K562 (cell line): ENCODE measurements around the gene ABHD16B. TPM values are rescaled to one million over a fixed set of nuclear protein-coding genes. Genes with fewer than 3 reads are reported as not detected.
A peak's percentile ranks its signal among the peaks of the same experiment; 100 is the strongest.

Source experiments
- ATAC-seq: fragments of 200-7000 bp; cut with Tn5 transposase; 3 replicates; pipeline ENCODE4 v1.9.1; 2020; ENCODE audit warnings: moderate library complexity
- BruUV-seq: library from RNA; stranded (reverse); fragments of 400-500 nt; replicated peaks from 2 replicates; lab custom pipeline; 2021; lab: Mats Ljungman, UMichigan
- CTCF ChIA-PET: fragments of 300-600 bp; formaldehyde crosslinking; extraction: SDS; loops from one replicate; lab custom pipeline; 2021; ENCODE audit warnings: low intra/inter-chr PET ratio; lab: Yijun Ruan, JAX
- POLR2A ChIA-PET: fragments of 300-600, 350-650 bp; sonication (Branson Sonifier 250); formaldehyde crosslinking; extraction: SDS; loops from one replicate; lab custom pipeline; 2021; ENCODE audit warnings: antibody characterized with exemption, inconsistent platforms; lab: Yijun Ruan, JAX
- DNase-seq, 4 experiments: peaks; one replicate each; pipeline versions ENCODE4 v3.0.0 to v3.0.0-alpha.2; 2011 to 2018; ENCODE audit warnings: low spot score in 3 of 4, mixed read lengths in 3 of 4; ENCODE audit errors: extremely low read depth in 1 of 4
- FAIRE-seq: peaks from 2 replicates; lab custom pipeline; 2011; peaks lifted over from hg19 to GRCh38; lab: Jason Lieb, UNC
- H2AFZ ChIP-seq: 2 replicates; pipeline ENCODE4 v1.6.0; 2011; ENCODE audit warnings: low read depth, low read length, control low read depth, inconsistent platforms
- H3K27ac ChIP-seq: fragments of 200-600 bp; 3 replicates; pipeline ENCODE4 v1.8.0; 2011; ENCODE audit warnings: low read depth, mild to moderate bottlenecking, control low read depth, inconsistent platforms, low read length, moderate library complexity, mixed read lengths; ENCODE audit errors: extremely low read depth
- H3K27me3 ChIP-seq, 2 experiments: fragments of 300-600 bp in 1 of 2; 2 replicates in 1 of 2; 3 replicates in 1 of 2; pipeline versions ENCODE4 v1.6.0 to v1.8.0; 2011; ENCODE audit warnings: inconsistent platforms in 2 of 2, low read length in 2 of 2, mild to moderate bottlenecking in 1 of 2, mixed read lengths in 1 of 2, moderate library complexity in 1 of 2; ENCODE audit not compliant: control insufficient read depth in 2 of 2, insufficient read depth in 2 of 2
- H3K36me3 ChIP-seq: fragments of 300-600 bp; 3 replicates; pipeline ENCODE4 v1.8.0; 2011; ENCODE audit warnings: mild to moderate bottlenecking, low read length, inconsistent platforms; ENCODE audit not compliant: control insufficient read depth, insufficient read depth
- H3K4me1 ChIP-seq, 2 experiments: fragments of 200-600 bp in 1 of 2; replicated peaks in 1 of 2; 2 replicates in 1 of 2; 3 replicates in 1 of 2; pipeline versions ENCODE4 v1.5.1 to v1.8.0; 2011; ENCODE audit warnings: inconsistent platforms in 2 of 2, low read length in 2 of 2, mild to moderate bottlenecking in 1 of 2, mixed read lengths in 1 of 2, moderate library complexity in 1 of 2; ENCODE audit not compliant: control insufficient read depth in 2 of 2, insufficient read depth in 2 of 2
- H3K4me2 ChIP-seq: 2 replicates; pipeline ENCODE4 v1.6.1; 2011; ENCODE audit warnings: low read length, control low read depth, inconsistent platforms, mixed read lengths; ENCODE audit not compliant: insufficient read depth
- H3K4me3 ChIP-seq: fragments of 200-600 bp; sonication (generic), shearing (Covaris generic); 2 replicates; pipeline ENCODE4 v1.5.1; 2016; ENCODE audit warnings: control low read depth, inconsistent platforms
- H3K79me2 ChIP-seq: fragments of 200-600 bp; 3 replicates; pipeline ENCODE4 v1.8.0; 2011; ENCODE audit warnings: low read length, inconsistent platforms; ENCODE audit not compliant: control insufficient read depth, insufficient read depth
- H3K9ac ChIP-seq, 2 experiments: 2 replicates each; pipeline versions ENCODE4 v1.6.0 to v1.6.1; 2011; ENCODE audit warnings: low read depth in 2 of 2, low read length in 2 of 2, control low read depth in 1 of 2, inconsistent platforms in 1 of 2, mild to moderate bottlenecking in 1 of 2, mixed read lengths in 1 of 2; ENCODE audit not compliant: insufficient read depth in 1 of 2
- H3K9me1 ChIP-seq: one replicate; pipeline ENCODE4 v1.6.0; 2011; ENCODE audit warnings: inconsistent platforms, mild to moderate bottlenecking, low read length, moderate library complexity; ENCODE audit not compliant: control insufficient read depth, insufficient read depth
- H3K9me3 ChIP-seq: replicated peaks from 2 replicates; pipeline ENCODE4 v1.5.1; 2011; ENCODE audit warnings: low read depth, low read length, inconsistent platforms; ENCODE audit not compliant: control insufficient read depth, insufficient read depth
- H4K20me1 ChIP-seq: replicated peaks from 2 replicates; pipeline ENCODE4 v1.6.1; 2011; ENCODE audit warnings: low read length, inconsistent platforms, mixed read lengths; ENCODE audit not compliant: control insufficient read depth, insufficient read depth
- POLR2A ChIP-seq: fragments of 450-650 bp; conservative IDR thresholded peaks from 2 replicates; pipeline ENCODE4 v1.6.1; 2016
- POLR2G ChIP-seq: fragments of 200-400 bp; formaldehyde crosslinking; IDR thresholded peaks from 2 replicates; pipeline ENCODE4 v1.6.1; 2017; ENCODE audit warnings: low read depth, mild to moderate bottlenecking, antibody characterized with exemption, low read length, moderate library complexity
- SIN3A ChIP-seq, 2 experiments: fragments of 150-350 bp in 1 of 2; IDR thresholded peaks; 2 replicates each; pipeline ENCODE4 v1.6.1; 2011 to 2016; ENCODE audit warnings: borderline replicate concordance in 2 of 2, low read depth in 2 of 2, low read length in 2 of 2, mild to moderate bottlenecking in 2 of 2, moderate library complexity in 2 of 2; ENCODE audit not compliant: control insufficient read depth in 1 of 2
- WGBS: fragments of 100-300 bp; shearing (Covaris generic); methylation state at CpG from one replicate; pipeline ENCODE4 v1.1.6; 2016; ENCODE audit warnings: low coverage, mixed read lengths; ENCODE audit not compliant: insufficient coverage; ENCODE audit errors: missing lambda C conversion rate; 5-methylcytosine and 5-hydroxymethylcytosine counted together
- in situ Hi-C: fragments of 300-500 bp; cut with MboI; formaldehyde crosslinking; loops from 4 replicates; pipeline ENCODE4 v1.15.0; 2018; ENCODE audit warnings: inconsistent platforms, mixed read lengths
- intact Hi-C: fragments of 100-400 bp; cut with micrococcal nuclease; formaldehyde crosslinking; loops from 2 replicates; pipeline ENCODE4 v1.14.2; 2022
- polyA plus RNA-seq, 8 experiments: library from polyadenylated mRNA; depleted of rRNA in 4 of 8; stranded (reverse) in 5 of 8; unstranded in 3 of 8; fragments of >200 nt; fragmentation: Nextera tagmentation in 2 of 8; fragmentation: Illumina TruSeq in 1 of 8; extraction: Ambion mirVana in 2 of 8; extraction: Trizol in 1 of 8; gene quantifications; 2 replicates each; pipeline versions ENCODE4 v1.2.1 to v1.2.3, GENCODE V29; 2011 to 2014; ENCODE audit warnings: inconsistent platforms in 1 of 8, missing spikeins in 1 of 8
- total RNA-seq, 7 experiments: library from RNA; depleted of rRNA in 6 of 7; stranded (reverse); fragments of >200 nt in 6 of 7; fragmentation: Illumina TruSeq in 2 of 7; extraction: Trizol in 2 of 7; gene quantifications; 2 replicates each; pipeline versions ENCODE4 v1.2.1 to v1.2.3, GENCODE V29; 2011 to 2021; ENCODE audit warnings: low replicate concordance in 1 of 7

Gene ABHD16B
- total and polyA plus RNA-seq, 9 of the 15 experiments (the other 6 are each of a cell fraction or from before 2014, with no cell fraction given), result not detected

GRCh38 chr20:63857764-63858392, 3.4 kb upstream of the ABHD16B start:
- FAIRE-seq, result no peak
- BruUV-seq, result no TSS peak
- no peak overlapping the region for H3K27ac ChIP-seq
- H3K27me3 ChIP-seq, result no peaks in the 10 kb centered on the region
- no peak overlapping the region for H3K4me2 ChIP-seq
- no peak overlapping the region for H2AFZ ChIP-seq
- H3K79me2 ChIP-seq, result no peaks in the 10 kb centered on the region
- DNase-seq, result peak in 1 of 4 experiments; percentile 27
- intact Hi-C loops (no loop called here), in situ Hi-C loops (no loop called here)
- TF ChIP-seq POLR2A, result 0 out of 2 replicates have a peak, but pooled peaks have one; percentile 18
- peak; percentile 66 for TF ChIP-seq POLR2G
- TF ChIP-seq SIN3A (IDR thresholded peaks at IDR 0.05; ENCODE audit: borderline replicate concordance in 2 of 2, control insufficient read depth in 1 of 2, low read depth in 2 of 2, low read length in 2 of 2), result no peak
- H3K36me3 ChIP-seq, result peaks cover 15% of the 10 kb centered on the region; the same call in 2 of the 3 replicates
- WGBS, result 47% methylated on average over 12 of the region's 14 CpGs
- ChIA-PET POLR2A (interaction anchor here (1.1 kb wide), 1 partner anchor 36 kb away, joined by 4 read pairs; no protein-coding TSS in a partner anchor), CTCF (interaction anchor here (0.5 kb wide), 1 partner anchor 121 kb away, joined by 4 read pairs; no protein-coding TSS in a partner anchor)
- no peaks in the 10 kb centered on the region for H3K9me3 ChIP-seq
- no peaks in the 10 kb centered on the region for H3K9me1 ChIP-seq
- peaks cover 20 to 80% of the 10 kb centered on the region in 2 experiments for H3K4me1 ChIP-seq
- no peaks in the 10 kb centered on the region for H4K20me1 ChIP-seq
- H3K9ac ChIP-seq, result peak overlapping the region in 1 of 2 experiments; percentile 82; a peak in 2 of 4 replicates
- no peak overlapping the region for H3K4me3 ChIP-seq
- ATAC-seq, result no peak; the same call in 2 of the 3 replicates
